Tibial artery (tissue), 4 donors: ENCODE data around the gene COLEC11.
"Not testable (repeated sequence)": the region's sequence is repeated elsewhere in the genome, so short reads cannot be mapped to it uniquely, and the experiment has no call there.

ENCODE experiments used
- DNase-seq, 2 donors: peaks; one replicate each; pipeline ENCODE4 v3.0.0-alpha.2; 2019
- H3K27ac ChIP-seq, 2 donors: fragments of 200-600 bp; sonication (generic) in 1 of 2; 1 replicate in 1 of 2; 2 replicates in 1 of 2; pipeline ENCODE4 v1.5.1; 2018 to 2019; ENCODE audit warnings: mild to moderate bottlenecking in 1 of 2
- H3K27me3 ChIP-seq, 2 donors: fragments of 200-600 bp; sonication (generic) in 1 of 2; one replicate each; pipeline versions ENCODE4 v1.5.1 to v1.6.0; 2016 to 2019
- H3K36me3 ChIP-seq, 3 donors: fragments of 200-600 bp; sonication (generic) in 2 of 3; one replicate each; pipeline ENCODE4 v1.5.1; 2016 to 2019; ENCODE audit warnings: mild to moderate bottlenecking in 2 of 3
- H3K4me1 ChIP-seq, 4 donors: fragments of 200-600 bp; sonication (generic) in 2 of 4; 1 replicate in 3 of 4; 2 replicates in 1 of 4; pipeline ENCODE4 v1.5.1; 2016 to 2019
- H3K4me3 ChIP-seq, 2 donors: fragments of 200-600 bp; sonication (generic) in 1 of 2; 1 replicate in 1 of 2; 2 replicates in 1 of 2; pipeline ENCODE4 v1.5.1; 2018 to 2019; ENCODE audit warnings: mild to moderate bottlenecking in 2 of 2
- H3K9me3 ChIP-seq, 3 donors: fragments of 200-600 bp; sonication (generic) in 1 of 3; one replicate each; pipeline ENCODE4 v1.5.1; 2016 to 2019
- CTCF ChIP-seq, 2 experiments: fragments of 200-600 bp in 1 of 2; fragments of 450-650 bp in 1 of 2; IDR thresholded peaks; one replicate each; pipeline ENCODE4 v1.5.1; 2017 to 2019; ENCODE audit warnings: antibody characterized with exemption in 2 of 2, mild to moderate bottlenecking in 1 of 2, moderate library complexity in 1 of 2
- intact Hi-C: fragments of 100-400 bp; cut with DNase I; formaldehyde crosslinking; loops from one replicate; pipeline ENCODE4 v1.15.0; 2023; ENCODE audit warnings: low total_unique reads

The COLEC11 gene

GRCh38 chr2:3604991-3605961, 10.4 kb downstream of the COLEC11 start:
- no peaks in the 10 kb centered on the region for H3K9me3 ChIP-seq
- H3K27me3 ChIP-seq = peaks cover 0 to 1% of the 10 kb centered on the region in 2 donors
- intact Hi-C loops = no loop called here
- H3K27ac ChIP-seq = no peak overlapping the region
- H3K4me3 ChIP-seq = no peak overlapping the region
- TF ChIP-seq CTCF (IDR thresholded peaks at IDR 0.05) = no peak
- no peaks in the 10 kb centered on the region for H3K4me1 ChIP-seq
- no peaks in the 10 kb centered on the region for H3K36me3 ChIP-seq
- DNase-seq = peak in 1 of 2 donors; percentile 55

DNA sequence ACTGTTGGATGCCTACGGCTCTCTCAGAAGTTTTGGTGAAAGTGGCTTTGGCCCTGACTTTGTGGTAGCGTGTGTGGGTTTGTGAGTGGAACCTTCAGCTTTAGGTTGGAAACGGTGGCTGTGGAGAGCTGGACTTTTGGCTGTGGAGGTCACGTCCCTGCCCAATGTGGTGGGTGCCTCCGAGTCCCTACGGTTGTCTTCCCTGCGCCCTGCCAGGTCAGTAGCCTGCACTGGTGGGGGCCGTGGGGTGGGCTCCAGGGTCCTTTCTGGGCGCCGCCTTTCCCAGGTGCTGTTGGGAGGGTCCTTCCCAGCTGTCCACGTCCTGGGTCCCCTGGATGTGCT, 11.1 kb downstream of the COLEC11 start:
- Histone ChIP-seq H3K36me3 (no peaks in the 10 kb centered on the region), H3K4me3 (no peak overlapping the region), H3K27ac (no peak overlapping the region), H3K27me3 (peaks cover 0 to 5% of the 10 kb centered on the region in 2 donors), H3K9me3 (no peaks in the 10 kb centered on the region), H3K4me1 (no peaks in the 10 kb centered on the region)
- TF ChIP-seq CTCF (IDR thresholded peaks at IDR 0.05) = no peak
- intact Hi-C loops = no loop called here
- no peak for DNase-seq

GRCh38 chr2:3606370-3607201, 11.7 kb downstream of the COLEC11 start:
- no peak for TF ChIP-seq CTCF (IDR thresholded peaks at IDR 0.05)
- DNase-seq = no peak
- intact Hi-C loops = no loop called here
- no peak overlapping the region for H3K4me3 ChIP-seq
- no peaks in the 10 kb centered on the region for H3K9me3 ChIP-seq
- no peak overlapping the region for H3K27ac ChIP-seq
- no peaks in the 10 kb centered on the region for H3K4me1 ChIP-seq
- no peaks in the 10 kb centered on the region for H3K36me3 ChIP-seq
- peaks cover 0 to 7% of the 10 kb centered on the region in 2 donors for H3K27me3 ChIP-seq

GRCh38 chr2:3608373-3609278, 13.7 kb downstream of the COLEC11 start:
- no peaks in the 10 kb centered on the region for H3K36me3 ChIP-seq
- H3K27me3 ChIP-seq = peaks cover 0 to 15% of the 10 kb centered on the region in 2 donors
- no peak overlapping the region for H3K27ac ChIP-seq
- no peak for DNase-seq
- H3K4me1 ChIP-seq = no peaks in the 10 kb centered on the region
- intact Hi-C loops = no loop called here
- H3K4me3 ChIP-seq = no peak overlapping the region
- H3K9me3 ChIP-seq = peaks cover 0 to 6% (median 0%) of the 10 kb centered on the region in 3 donors
- no peak for TF ChIP-seq CTCF (IDR thresholded peaks at IDR 0.05)

DNA sequence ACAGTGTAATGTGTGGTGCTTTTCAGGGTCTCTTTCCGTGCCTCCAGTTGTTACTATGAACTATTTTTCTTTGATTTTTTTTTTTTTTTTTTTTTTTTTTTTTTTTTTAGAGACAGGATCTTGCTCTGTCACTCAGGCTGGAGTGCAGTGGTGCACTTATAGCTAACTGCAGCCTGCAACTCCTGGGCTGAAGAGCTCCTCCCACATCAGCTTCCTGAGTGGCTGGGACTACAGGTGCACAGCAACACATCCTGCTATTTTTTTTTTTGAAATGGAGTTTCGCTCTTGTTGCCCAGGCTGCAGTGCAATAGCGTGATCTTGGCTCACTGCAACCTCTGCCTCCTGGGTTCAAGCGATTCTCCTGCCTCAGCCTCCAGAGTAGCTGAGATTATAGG, 14.4 kb downstream of the COLEC11 start:
- H3K27me3 ChIP-seq = peaks cover 0 to 15% of the 10 kb centered on the region in 2 donors
- intact Hi-C loops, H3K9me3 ChIP-seq, H3K27ac ChIP-seq, DNase-seq, H3K4me1 ChIP-seq, H3K4me3 ChIP-seq, H3K36me3 ChIP-seq: not testable (repeated sequence)
